ENCODE data around the gene SYT9.

Gene SYT9

GRCh38 chr11:7314811-7315604 lies 63.3 kb downstream of the SYT9 start:
- H3K4me3 ChIP-seq (ENCODE audit: low read depth, low read length) = no peak overlapping the region
- 0 out of 2 replicates have a peak, but pooled peaks have one; percentile 20 for TF ChIP-seq GLIS1 (tag by site-specific recombination; IDR thresholded peaks at IDR 0.05)
- TF ChIP-seq ZNF311 (tag by site-specific recombination; IDR thresholded peaks at IDR 0.05; ENCODE audit: borderline replicate concordance) = no peak
- H3K4me1 ChIP-seq (ENCODE audit: control insufficient read depth, insufficient read depth, low read length) = no peaks in the 10 kb centered on the region
- ChIA-PET CTCF (interaction anchor here (0.7 to 1.0 kb wide), 3 partner anchors 9 to 578 kb away, joined by 3 to 4 read pairs (median 3); no protein-coding TSS in a partner anchor), POLR2A (no interaction called here)
- H3K27ac ChIP-seq (ENCODE audit: extremely low read depth, low read depth, low read length) = no peak overlapping the region
- no peaks in the 10 kb centered on the region for H3K9me3 ChIP-seq (ENCODE audit: control insufficient read depth, insufficient read depth, low read depth, low read length)
- H3K36me3 ChIP-seq (ENCODE audit: control insufficient read depth in 2 of 2, insufficient read depth in 1 of 2, low read length in 2 of 2) = peaks cover 0 to 21% of the 10 kb centered on the region in 2 experiments; a peak in 1 of 3 replicates

GRCh38 chr11:7319501-7319900 lies 67.8 kb downstream of the SYT9 start:
- Histone ChIP-seq H3K4me1 (ENCODE audit: control insufficient read depth, insufficient read depth, low read length) (no peaks in the 10 kb centered on the region), H3K9me3 (ENCODE audit: control insufficient read depth, insufficient read depth, low read depth, low read length) (no peaks in the 10 kb centered on the region), H3K27ac (ENCODE audit: extremely low read depth, low read depth, low read length) (no peak overlapping the region), H3K4me3 (ENCODE audit: low read depth, low read length) (no peak overlapping the region), H3K36me3 (ENCODE audit: control insufficient read depth in 2 of 2, insufficient read depth in 1 of 2, low read length in 2 of 2) (peaks cover 0 to 9% of the 10 kb centered on the region in 2 experiments; a peak in 1 of 3 replicates)
- ChIA-PET POLR2A (no interaction called here), CTCF (interaction anchor here (0.7 kb wide), 1 partner anchor 28 kb away, joined by 3 read pairs; no protein-coding TSS in a partner anchor)
- TF ChIP-seq, protein P1, sequence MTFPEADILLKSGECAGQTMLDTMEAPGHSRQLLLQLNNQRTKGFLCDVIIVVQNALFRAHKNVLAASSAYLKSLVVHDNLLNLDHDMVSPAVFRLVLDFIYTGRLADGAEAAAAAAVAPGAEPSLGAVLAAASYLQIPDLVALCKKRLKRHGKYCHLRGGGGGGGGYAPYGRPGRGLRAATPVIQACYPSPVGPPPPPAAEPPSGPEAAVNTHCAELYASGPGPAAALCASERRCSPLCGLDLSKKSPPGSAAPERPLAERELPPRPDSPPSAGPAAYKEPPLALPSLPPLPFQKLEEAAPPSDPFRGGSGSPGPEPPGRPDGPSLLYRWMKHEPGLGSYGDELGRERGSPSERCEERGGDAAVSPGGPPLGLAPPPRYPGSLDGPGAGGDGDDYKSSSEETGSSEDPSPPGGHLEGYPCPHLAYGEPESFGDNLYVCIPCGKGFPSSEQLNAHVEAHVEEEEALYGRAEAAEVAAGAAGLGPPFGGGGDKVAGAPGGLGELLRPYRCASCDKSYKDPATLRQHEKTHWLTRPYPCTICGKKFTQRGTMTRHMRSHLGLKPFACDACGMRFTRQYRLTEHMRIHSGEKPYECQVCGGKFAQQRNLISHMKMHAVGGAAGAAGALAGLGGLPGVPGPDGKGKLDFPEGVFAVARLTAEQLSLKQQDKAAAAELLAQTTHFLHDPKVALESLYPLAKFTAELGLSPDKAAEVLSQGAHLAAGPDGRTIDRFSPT (tag by site-specific recombination; IDR thresholded peaks at IDR 0.05) = no peak
- TF ChIP-seq ZFP41 (tag by site-specific recombination; IDR thresholded peaks at IDR 0.05; ENCODE audit: borderline replicate concordance) (no peak), ZBTB49 (tag by site-specific recombination; IDR thresholded peaks at IDR 0.05; ENCODE audit: low read depth) (no peak), ZNF670 (tag by site-specific recombination; IDR thresholded peaks at IDR 0.05; ENCODE audit: low read depth) (no peak), ZIC2 (tag by site-specific recombination; IDR thresholded peaks at IDR 0.05) (no peak), KLF1 (tag by site-specific recombination; IDR thresholded peaks at IDR 0.05) (no peak), ZNF629 (tag by site-specific recombination; IDR thresholded peaks at IDR 0.05) (no peak), ZBTB26 (tag by site-specific recombination; optimal IDR thresholded peaks at IDR 0.05) (no peak), HOXC10 (CRISPR knock-in tag; IDR thresholded peaks at IDR 0.05) (no peak), ZEB2 (tag by site-specific recombination; IDR thresholded peaks at IDR 0.05) (no peak)
- TF ChIP-seq, protein P2, sequence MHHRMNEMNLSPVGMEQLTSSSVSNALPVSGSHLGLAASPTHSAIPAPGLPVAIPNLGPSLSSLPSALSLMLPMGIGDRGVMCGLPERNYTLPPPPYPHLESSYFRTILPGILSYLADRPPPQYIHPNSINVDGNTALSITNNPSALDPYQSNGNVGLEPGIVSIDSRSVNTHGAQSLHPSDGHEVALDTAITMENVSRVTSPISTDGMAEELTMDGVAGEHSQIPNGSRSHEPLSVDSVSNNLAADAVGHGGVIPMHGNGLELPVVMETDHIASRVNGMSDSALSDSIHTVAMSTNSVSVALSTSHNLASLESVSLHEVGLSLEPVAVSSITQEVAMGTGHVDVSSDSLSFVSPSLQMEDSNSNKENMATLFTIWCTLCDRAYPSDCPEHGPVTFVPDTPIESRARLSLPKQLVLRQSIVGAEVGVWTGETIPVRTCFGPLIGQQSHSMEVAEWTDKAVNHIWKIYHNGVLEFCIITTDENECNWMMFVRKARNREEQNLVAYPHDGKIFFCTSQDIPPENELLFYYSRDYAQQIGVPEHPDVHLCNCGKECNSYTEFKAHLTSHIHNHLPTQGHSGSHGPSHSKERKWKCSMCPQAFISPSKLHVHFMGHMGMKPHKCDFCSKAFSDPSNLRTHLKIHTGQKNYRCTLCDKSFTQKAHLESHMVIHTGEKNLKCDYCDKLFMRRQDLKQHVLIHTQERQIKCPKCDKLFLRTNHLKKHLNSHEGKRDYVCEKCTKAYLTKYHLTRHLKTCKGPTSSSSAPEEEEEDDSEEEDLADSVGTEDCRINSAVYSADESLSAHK (tag by site-specific recombination; IDR thresholded peaks at IDR 0.05) = no peak
